SU-DHL-6 (cell line): ENCODE measurements around the gene DMD.
"Not testable (repeated sequence)": the region's sequence is repeated elsewhere in the genome, so short reads cannot be mapped to it uniquely, and the experiment has no call there.

ENCODE experiments used
- H2AFZ ChIP-seq: fragments of 200-600 bp; sonication (generic); 2 replicates; pipeline ENCODE4 v1.6.1; 2014; ENCODE audit warnings: low read depth, mild to moderate bottlenecking, moderate library complexity, mixed read lengths, antibody characterized with exemption, low read length; ENCODE audit not compliant: severe bottlenecking
- H3F3A ChIP-seq: fragments of 200-600 bp; shearing (Covaris generic); 2 replicates; pipeline ENCODE4 v1.6.0; 2016; ENCODE audit warnings: antibody characterized with exemption, mild to moderate bottlenecking; ENCODE audit not compliant: insufficient read depth
- H3K27ac ChIP-seq: fragments of 200-600 bp; sonication (generic); 2 replicates; pipeline ENCODE4 v1.5.1; 2016; ENCODE audit warnings: low read depth, mild to moderate bottlenecking, low read length, moderate library complexity, mixed read lengths
- H3K27me3 ChIP-seq: fragments of 200-600 bp; sonication (generic), shearing (Covaris generic); 2 replicates; pipeline ENCODE4 v1.6.0; 2014; ENCODE audit warnings: mild to moderate bottlenecking, low read length
- H3K36me3 ChIP-seq: fragments of 200-600 bp; sonication (generic); 2 replicates; pipeline ENCODE4 v1.6.1; 2014; ENCODE audit warnings: mild to moderate bottlenecking, low read length, mixed read lengths
- H3K4me2 ChIP-seq: fragments of 300-600, 200-600 bp; shearing (Covaris generic), sonication (generic); 2 replicates; pipeline ENCODE4 v1.6.0; 2014; ENCODE audit warnings: low read length, low read depth, mild to moderate bottlenecking; ENCODE audit not compliant: poor library complexity, severe bottlenecking
- H3K4me3 ChIP-seq: fragments of 200-600 bp; sonication (generic); 2 replicates; pipeline ENCODE4 v1.5.1; 2014; ENCODE audit warnings: antibody characterized with exemption, low read length, mild to moderate bottlenecking, mixed read lengths; ENCODE audit not compliant: insufficient read depth, poor library complexity, severe bottlenecking
- H3K79me2 ChIP-seq: fragments of 200-600 bp; sonication (generic); 2 replicates; pipeline ENCODE4 v1.6.1; 2014; ENCODE audit warnings: mild to moderate bottlenecking, low read length, moderate library complexity; ENCODE audit not compliant: insufficient read depth
- H3K9ac ChIP-seq: fragments of 200-600 bp; sonication (generic); 2 replicates; pipeline ENCODE4 v1.7.0; 2014; ENCODE audit warnings: mild to moderate bottlenecking, low read length
- H3K9me2 ChIP-seq: fragments of 200-600 bp; sonication (generic); replicated peaks from 2 replicates; pipeline ENCODE4 v1.6.1; 2014; ENCODE audit warnings: low read length; ENCODE audit not compliant: insufficient read depth
- H3K9me3 ChIP-seq: fragments of 200-600 bp; sonication (generic); 2 replicates; pipeline ENCODE4 v1.6.1; 2014; ENCODE audit warnings: low read length, mixed read lengths; ENCODE audit not compliant: insufficient read depth
- H4K20me1 ChIP-seq: fragments of 200-600 bp; sonication (generic); 2 replicates; pipeline ENCODE4 v1.6.1; 2014; ENCODE audit warnings: low read depth, mild to moderate bottlenecking, antibody characterized with exemption, low read length, moderate library complexity, mixed read lengths
- CTCF ChIP-seq: fragments of 200-600 bp; sonication (generic); IDR thresholded peaks from one replicate; pipeline ENCODE4 v1.5.1; 2017; ENCODE audit warnings: antibody characterized with exemption, mild to moderate bottlenecking, low read length, moderate library complexity; ENCODE audit not compliant: insufficient read depth, poor library complexity, severe bottlenecking
- EZH2phosphoT487 ChIP-seq: fragments of 200-600 bp; sonication (generic), shearing (Covaris generic); conservative IDR thresholded peaks from 2 replicates; pipeline ENCODE4 v1.6.1; 2018; ENCODE audit warnings: mild to moderate bottlenecking, antibody characterized with exemption, low read length, moderate library complexity, mixed read lengths

The DMD gene

DNA sequence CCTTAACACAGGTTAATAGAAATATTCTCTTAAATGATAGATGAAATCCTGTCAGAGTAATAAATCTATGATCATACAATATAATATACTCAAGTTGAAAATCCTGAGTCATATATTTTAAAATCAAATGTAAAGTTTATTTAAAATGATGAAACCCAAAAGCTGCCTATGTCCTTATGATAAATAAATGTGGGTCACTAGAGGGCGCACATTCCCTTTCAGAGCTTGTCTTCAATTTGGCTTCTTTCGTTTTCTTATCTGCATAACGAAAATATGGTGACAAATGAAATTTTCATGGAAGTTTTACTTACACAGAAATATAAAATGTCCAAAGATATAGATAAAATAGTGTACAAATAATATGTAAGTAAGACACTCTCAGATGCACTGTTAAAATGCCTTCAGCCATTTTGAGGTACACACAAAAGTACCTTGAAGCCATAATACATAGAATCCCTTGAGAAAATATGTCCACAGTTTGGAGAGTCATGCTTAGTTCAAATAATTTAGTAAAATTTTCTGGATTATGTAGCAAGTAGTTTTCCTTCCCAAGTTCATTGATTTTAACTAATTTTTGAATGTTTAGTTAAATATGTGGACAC is 680.4 kb downstream of the DMD start:
- TF ChIP-seq CTCF (peak; percentile 42), EZH2phosphoT487 (no peak)
- Histone ChIP-seq H3K27me3 (no peaks in the 10 kb centered on the region), H2AFZ (peak overlapping the region; percentile 89), H3K4me2 (peak overlapping the region; percentile 66), H3K4me3 (no peak overlapping the region), H3K27ac (no peak overlapping the region), H3K79me2 (no peaks in the 10 kb centered on the region), H3K9ac (peak overlapping the region; percentile 36), H3F3A (no peaks in the 10 kb centered on the region), H3K36me3 (no peaks in the 10 kb centered on the region), H3K9me2 (no peaks in the 10 kb centered on the region), H4K20me1 (no peaks in the 10 kb centered on the region), H3K9me3 (no peaks in the 10 kb centered on the region)

GRCh38 chrX:32528451-32528850 is 682.9 kb downstream of the DMD start:
- not testable (repeated sequence) for H3K27ac ChIP-seq, H3K27me3 ChIP-seq

DNA sequence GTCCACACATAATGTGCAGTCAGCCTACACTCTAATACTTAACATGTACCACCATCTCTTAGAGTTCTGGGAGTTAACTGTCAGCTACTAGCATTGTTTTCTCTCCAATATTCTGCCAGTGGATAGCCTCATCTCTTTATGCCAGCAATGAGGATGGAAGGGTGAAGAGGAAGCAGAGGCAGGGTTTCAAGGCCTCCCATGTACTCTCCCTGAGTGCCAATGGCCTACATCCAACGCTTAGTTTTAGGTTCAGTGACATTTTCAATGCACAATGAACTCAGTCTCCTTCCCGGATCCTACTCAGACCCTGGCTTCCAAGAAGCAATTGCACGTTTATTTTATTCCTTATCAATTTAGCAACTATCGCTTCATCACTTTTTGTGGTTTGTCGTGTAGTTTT is 686.1 kb downstream of the DMD start:
- Histone ChIP-seq H3K9ac (no peak overlapping the region), H3K79me2 (no peaks in the 10 kb centered on the region), H3F3A (no peaks in the 10 kb centered on the region), H3K27ac (no peak overlapping the region), H3K9me3 (no peaks in the 10 kb centered on the region), H3K4me2 (no peak overlapping the region), H3K9me2 (no peaks in the 10 kb centered on the region), H4K20me1 (no peaks in the 10 kb centered on the region), H3K36me3 (no peaks in the 10 kb centered on the region), H2AFZ (no peak overlapping the region), H3K27me3 (no peaks in the 10 kb centered on the region), H3K4me3 (no peak overlapping the region)
- TF ChIP-seq EZH2phosphoT487 = no peak
- TF ChIP-seq CTCF = no peak

More at GRCh38 chrX:32528451-32528850, 682.9 kb downstream of the DMD start:
- H4K20me1 ChIP-seq, H3F3A ChIP-seq, H3K9me3 ChIP-seq, H3K9ac ChIP-seq, H3K36me3 ChIP-seq, H2AFZ ChIP-seq, H3K9me2 ChIP-seq, H3K79me2 ChIP-seq, H3K4me2 ChIP-seq, H3K4me3 ChIP-seq: not testable (repeated sequence)

DNA sequence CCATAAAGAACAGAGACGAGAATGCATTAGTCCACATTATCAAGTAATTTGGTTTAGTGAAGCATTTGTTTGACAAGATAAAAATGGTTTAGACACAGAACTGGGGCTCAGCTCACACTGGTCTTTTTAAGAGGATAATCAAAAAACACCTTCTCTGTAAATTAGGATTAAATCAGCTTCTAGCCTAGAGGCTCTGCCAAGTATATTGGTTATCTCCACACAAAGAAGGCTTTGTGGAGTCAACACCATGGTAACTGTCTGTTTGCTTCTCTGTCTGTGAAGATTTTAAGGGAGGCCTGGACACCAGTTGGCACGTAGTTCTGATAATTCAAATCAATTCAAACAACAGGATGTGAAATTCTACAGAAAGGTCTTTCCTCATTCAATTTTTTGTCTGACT is 687.0 kb downstream of the DMD start:
- Histone ChIP-seq H4K20me1 (no peaks in the 10 kb centered on the region), H3K36me3 (no peaks in the 10 kb centered on the region), H3K27me3 (no peaks in the 10 kb centered on the region), H3K9me3 (no peaks in the 10 kb centered on the region), H3K4me3 (no peak overlapping the region), H3K79me2 (no peaks in the 10 kb centered on the region), H3K9me2 (no peaks in the 10 kb centered on the region), H3F3A (no peaks in the 10 kb centered on the region), H3K27ac (no peak overlapping the region), H3K9ac (no peak overlapping the region), H2AFZ (no peak overlapping the region), H3K4me2 (no peak overlapping the region)
- TF ChIP-seq EZH2phosphoT487 (no peak), CTCF (no peak)
